Transverse colon (tissue), 4 donors: ENCODE results near the gene GFRA4. TPM values are rescaled to one million over a fixed set of nuclear protein-coding genes. Genes with fewer than 3 reads are reported as not detected.

Experiments used
- DNase-seq: peaks from one replicate; pipeline ENCODE4 v3.0.0-alpha.2; 2019
- H3K27ac ChIP-seq, 4 donors: fragments of 200-600 bp; sonication (generic); 2 replicates each; pipeline ENCODE4 v1.5.1; 2016 to 2018; ENCODE audit warnings: inconsistent platforms in 4 of 4
- H3K27me3 ChIP-seq: fragments of 200-600 bp; sonication (generic); 2 replicates; pipeline ENCODE4 v1.5.1; 2017; ENCODE audit warnings: inconsistent platforms
- H3K36me3 ChIP-seq, 4 donors: fragments of 200-600 bp; sonication (generic); 2 replicates each; pipeline ENCODE4 v1.5.1; 2017 to 2019; ENCODE audit warnings: inconsistent platforms in 4 of 4
- H3K4me1 ChIP-seq, 4 donors: fragments of 200-600 bp; sonication (generic); 2 replicates each; pipeline ENCODE4 v1.5.1; 2017 to 2020; ENCODE audit warnings: inconsistent platforms in 4 of 4
- H3K4me3 ChIP-seq, 4 donors: fragments of 200-600 bp; sonication (generic); 1 replicate in 1 of 4; 2 replicates in 3 of 4; pipeline versions ENCODE4 v1.5.1 to v1.6.1; 2017 to 2019; ENCODE audit warnings: inconsistent platforms in 4 of 4
- H3K9me3 ChIP-seq, 2 donors: fragments of 200-600 bp; sonication (generic); 2 replicates each; pipeline ENCODE4 v1.5.1; 2017 to 2019; ENCODE audit warnings: inconsistent platforms in 2 of 2
- CTCF ChIP-seq, 5 experiments: fragments of 200-600 bp in 3 of 5; fragments of 450-650 bp in 2 of 5; sonication (generic) in 3 of 5; IDR thresholded peaks; 1 replicate in 2 of 5; 2 replicates in 3 of 5; pipeline ENCODE4 v1.5.1; 2016 to 2017; ENCODE audit warnings: antibody characterized with exemption in 5 of 5, inconsistent platforms in 3 of 5, mild to moderate bottlenecking in 2 of 5, moderate library complexity in 1 of 5
- EP300 ChIP-seq: sonication (generic); formaldehyde crosslinking; IDR thresholded peaks from one replicate; pipeline ENCODE4 v1.6.1; 2017; ENCODE audit warnings: antibody characterized with exemption, low read depth
- POLR2A ChIP-seq: fragments of 450-650 bp; IDR thresholded peaks from one replicate; pipeline ENCODE4 v1.6.1; 2016; ENCODE audit warnings: antibody characterized with exemption, mild to moderate bottlenecking, moderate library complexity
- POLR2AphosphoS5 ChIP-seq, 3 donors: sonication (generic); formaldehyde crosslinking; IDR thresholded peaks; one replicate each; pipeline ENCODE4 v1.6.1; 2016; ENCODE audit warnings: antibody characterized with exemption in 3 of 3
- WGBS, 2 donors: methylation state at CpG; one replicate each; pipeline ENCODE4 v1.1.5; 2018; ENCODE audit warnings: low coverage in 1 of 2; 5-methylcytosine and 5-hydroxymethylcytosine counted together
- in situ Hi-C, 4 donors: fragments of 200-750 bp; cut with MboI; loops; one replicate each; pipeline versions ENCODE4 v1.15.0 to v1.15.1; 2017; ENCODE audit warnings: low sequenced_read_pairs in 3 of 4, low pct_ligation_motif_present in 1 of 4, low pct_unique_long_range_greater_than_20kb in 1 of 4
- intact Hi-C: fragments of 100-400 bp; cut with DNase I; formaldehyde crosslinking; loops from one replicate; pipeline ENCODE4 v1.15.1; 2023; ENCODE audit warnings: low total_unique reads
- total RNA-seq, 4 donors: library from RNA; depleted of rRNA; stranded (reverse); fragments of >200 nt; gene quantifications; one replicate each; pipeline ENCODE4 v1.1.0, GENCODE V29; 2016

Gene GFRA4
- total RNA-seq, 4 donors from 2014 or later = not detected

- Histone ChIP-seq H3K27ac (no peak overlapping the region), H3K4me1 (no peaks in the 10 kb centered on the region), H3K36me3 (no peaks in the 10 kb centered on the region), H3K4me3 (no peak overlapping the region), H3K9me3 (no peaks in the 10 kb centered on the region), H3K27me3 (no peaks in the 10 kb centered on the region)
- TF ChIP-seq POLR2A (no peak), EP300 (no peak), POLR2AphosphoS5 (IDR thresholded peaks at IDR 0.05) (no peak), CTCF (IDR thresholded peaks at IDR 0.05) (no peak)
- intact Hi-C loops = no loop called here
- in situ Hi-C loops = no loop called here
- 79% methylated on average over 14 of the region's 14 CpGs; no CpG with 5 or more reads in 1 of the 2 donors for WGBS, 2 donors
- no peak for DNase-seq
Measured at GRCh38 chr20:3705491-3705969, 42.3 kb upstream of the GFRA4 start.

GRCh38 chr20:3704087-3704486 is 40.9 kb upstream of the GFRA4 start:
- Histone ChIP-seq H3K36me3 (no peaks in the 10 kb centered on the region), H3K27ac (no peak overlapping the region), H3K27me3 (no peaks in the 10 kb centered on the region), H3K4me3 (no peak overlapping the region), H3K4me1 (no peaks in the 10 kb centered on the region), H3K9me3 (no peaks in the 10 kb centered on the region)
- 83% methylated on average over 5 of the region's 5 CpGs; no CpG with 5 or more reads in 1 of the 2 donors for WGBS, 2 donors
- in situ Hi-C loops (no loop called here), intact Hi-C loops (no loop called here)
- TF ChIP-seq CTCF (IDR thresholded peaks at IDR 0.05) (no peak), EP300 (no peak), POLR2A (no peak)
- DNase-seq = no peak

GRCh38 chr20:3702611-3703391 is 39.6 kb upstream of the GFRA4 start:
- Histone ChIP-seq H3K36me3 (no peaks in the 10 kb centered on the region), H3K27ac (no peak overlapping the region), H3K9me3 (no peaks in the 10 kb centered on the region), H3K4me3 (no peak overlapping the region), H3K27me3 (no peaks in the 10 kb centered on the region), H3K4me1 (no peaks in the 10 kb centered on the region)
- WGBS, 2 donors = 82 to 89% methylated on average over 3 to 11 of the region's 11 CpGs
- in situ Hi-C loops (no loop called here), intact Hi-C loops (no loop called here)
- no peak for TF ChIP-seq EP300
- no peak for TF ChIP-seq POLR2AphosphoS5 (IDR thresholded peaks at IDR 0.05)
- no peak for TF ChIP-seq POLR2A
- TF ChIP-seq CTCF (IDR thresholded peaks at IDR 0.05) = no peak
- no peak for DNase-seq

- H3K4me1 ChIP-seq = no peaks in the 10 kb centered on the region
- no peaks in the 10 kb centered on the region for H3K27me3 ChIP-seq
- no peak overlapping the region for H3K27ac ChIP-seq
- 82 to 92% methylated on average over 3 to 11 of the region's 13 CpGs for WGBS, 2 donors
- H3K4me3 ChIP-seq = no peak overlapping the region
- intact Hi-C loops (no loop called here), in situ Hi-C loops (no loop called here)
- H3K9me3 ChIP-seq = no peaks in the 10 kb centered on the region
- H3K36me3 ChIP-seq = no peaks in the 10 kb centered on the region
- no peak for TF ChIP-seq EP300
- TF ChIP-seq CTCF (IDR thresholded peaks at IDR 0.05) = no peak
- no peak for TF ChIP-seq POLR2A
- no peak for TF ChIP-seq POLR2AphosphoS5 (IDR thresholded peaks at IDR 0.05)
- no peak for DNase-seq
Measured at GRCh38 chr20:3701061-3701998, 38.1 kb upstream of the GFRA4 start.
